ENCODE results near the gene C10orf95.

Gene C10orf95

DNA sequence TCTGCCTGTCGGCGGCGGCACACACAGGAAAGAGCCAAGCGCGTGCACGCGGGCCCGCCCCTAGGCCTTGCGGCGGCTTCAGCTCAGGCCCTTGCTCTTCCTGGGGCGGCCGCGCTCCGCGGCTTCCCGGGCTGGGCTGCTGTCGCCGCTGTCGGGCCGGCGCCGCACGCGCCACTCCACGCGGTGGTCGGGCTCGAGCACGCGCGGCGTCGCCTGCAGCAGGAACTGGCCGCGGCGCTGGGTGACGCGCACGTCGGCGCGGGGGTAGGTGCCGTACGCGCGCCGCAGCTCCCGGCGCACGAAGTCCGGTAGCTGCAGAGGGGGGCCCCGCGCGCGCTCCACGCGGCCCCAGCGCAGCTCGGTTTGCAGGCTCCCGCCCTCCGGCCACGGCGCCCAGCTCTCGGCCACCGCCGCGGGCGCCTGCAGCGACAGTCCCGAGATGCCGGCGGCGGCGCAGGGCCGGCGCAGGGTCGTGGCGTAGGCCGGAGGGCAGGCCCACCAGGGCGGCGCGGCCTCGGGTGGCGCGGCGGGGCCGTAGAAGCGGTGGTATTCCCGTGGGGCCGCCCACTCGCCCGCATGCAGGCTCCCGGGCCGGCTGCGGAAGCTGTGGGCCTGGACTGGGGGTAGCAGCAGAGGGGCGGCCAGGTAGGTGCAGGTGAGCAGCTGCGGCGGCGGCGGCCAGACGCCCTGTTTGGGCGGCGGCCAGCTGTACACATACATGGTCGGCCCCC lies 804 bp downstream of the C10orf95 start (continued):
- TF ChIP-seq ZNF335 (tag by site-specific recombination; conservative IDR thresholded peaks at IDR 0.05) (no peak; the same call in 1 of the 2 replicates), ZNF610 (tag by site-specific recombination; IDR thresholded peaks at IDR 0.05; ENCODE audit: borderline replicate concordance) (no peak), ZNF514 (tag by site-specific recombination; IDR thresholded peaks at IDR 0.05) (no peak), ZNF76 (tag by site-specific recombination; IDR thresholded peaks at IDR 0.05; ENCODE audit: borderline replicate concordance, low read depth) (0 out of 2 replicates have a peak, but pooled peaks have one; percentile 1), ZNF404 (tag by site-specific recombination; IDR thresholded peaks at IDR 0.05) (no peak), ZNF202 (tag by site-specific recombination; IDR thresholded peaks at IDR 0.05; ENCODE audit: borderline replicate concordance) (no peak), ZNF184 (tag by site-specific recombination; IDR thresholded peaks at IDR 0.05) (no peak), MZF1 (tag by site-specific recombination; IDR thresholded peaks at IDR 0.05; ENCODE audit: borderline replicate concordance) (no peak), MEIS1 (CRISPR knock-in tag; IDR thresholded peaks at IDR 0.05; ENCODE audit: borderline replicate concordance) (no peak), PRDM1 (tag by site-specific recombination; IDR thresholded peaks at IDR 0.05) (no peak), ZNF629 (tag by site-specific recombination; IDR thresholded peaks at IDR 0.05) (no peak), ZNF548 (tag by site-specific recombination; IDR thresholded peaks at IDR 0.05) (no peak), SP7 (tag by site-specific recombination; IDR thresholded peaks at IDR 0.05) (no peak), ZNF596 (tag by site-specific recombination; IDR thresholded peaks at IDR 0.05) (0 out of 2 replicates have a peak, but pooled peaks have one; percentile 12), ZNF146 (tag by site-specific recombination; IDR thresholded peaks at IDR 0.05) (no peak), KLF9 (tag by site-specific recombination; IDR thresholded peaks at IDR 0.05; ENCODE audit: low read depth) (peak; percentile 24; the same call in 1 of the 2 replicates), ZBTB17 (tag by site-specific recombination; IDR thresholded peaks at IDR 0.05) (no peak), ZNF664 (tag by site-specific recombination; IDR thresholded peaks at IDR 0.05) (no peak), ZNF48 (tag by site-specific recombination; IDR thresholded peaks at IDR 0.05) (no peak), ZNF266 (tag by site-specific recombination; IDR thresholded peaks at IDR 0.05; ENCODE audit: low read depth) (no peak), ZNF624 (tag by site-specific recombination; IDR thresholded peaks at IDR 0.05) (no peak), ZBTB7A (tag by site-specific recombination; IDR thresholded peaks at IDR 0.05; ENCODE audit: low read depth) (no peak), REPIN1 (tag by site-specific recombination; IDR thresholded peaks at IDR 0.05; ENCODE audit: low read depth) (no peak)
- TF ChIP-seq, protein P1, sequence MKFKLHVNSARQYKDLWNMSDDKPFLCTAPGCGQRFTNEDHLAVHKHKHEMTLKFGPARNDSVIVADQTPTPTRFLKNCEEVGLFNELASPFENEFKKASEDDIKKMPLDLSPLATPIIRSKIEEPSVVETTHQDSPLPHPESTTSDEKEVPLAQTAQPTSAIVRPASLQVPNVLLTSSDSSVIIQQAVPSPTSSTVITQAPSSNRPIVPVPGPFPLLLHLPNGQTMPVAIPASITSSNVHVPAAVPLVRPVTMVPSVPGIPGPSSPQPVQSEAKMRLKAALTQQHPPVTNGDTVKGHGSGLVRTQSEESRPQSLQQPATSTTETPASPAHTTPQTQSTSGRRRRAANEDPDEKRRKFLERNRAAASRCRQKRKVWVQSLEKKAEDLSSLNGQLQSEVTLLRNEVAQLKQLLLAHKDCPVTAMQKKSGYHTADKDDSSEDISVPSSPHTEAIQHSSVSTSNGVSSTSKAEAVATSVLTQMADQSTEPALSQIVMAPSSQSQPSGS (tag by site-specific recombination; IDR thresholded peaks at IDR 0.05; ENCODE audit: low read depth): no peak
- TF ChIP-seq, protein P2, sequence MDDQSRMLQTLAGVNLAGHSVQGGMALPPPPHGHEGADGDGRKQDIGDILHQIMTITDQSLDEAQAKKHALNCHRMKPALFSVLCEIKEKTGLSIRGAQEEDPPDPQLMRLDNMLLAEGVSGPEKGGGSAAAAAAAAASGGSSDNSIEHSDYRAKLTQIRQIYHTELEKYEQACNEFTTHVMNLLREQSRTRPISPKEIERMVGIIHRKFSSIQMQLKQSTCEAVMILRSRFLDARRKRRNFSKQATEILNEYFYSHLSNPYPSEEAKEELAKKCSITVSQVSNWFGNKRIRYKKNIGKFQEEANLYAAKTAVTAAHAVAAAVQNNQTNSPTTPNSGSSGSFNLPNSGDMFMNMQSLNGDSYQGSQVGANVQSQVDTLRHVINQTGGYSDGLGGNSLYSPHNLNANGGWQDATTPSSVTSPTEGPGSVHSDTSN (CRISPR knock-in tag; IDR thresholded peaks at IDR 0.05): peak; percentile 83; the same call in 1 of the 2 replicates
- TF ChIP-seq, protein P3, sequence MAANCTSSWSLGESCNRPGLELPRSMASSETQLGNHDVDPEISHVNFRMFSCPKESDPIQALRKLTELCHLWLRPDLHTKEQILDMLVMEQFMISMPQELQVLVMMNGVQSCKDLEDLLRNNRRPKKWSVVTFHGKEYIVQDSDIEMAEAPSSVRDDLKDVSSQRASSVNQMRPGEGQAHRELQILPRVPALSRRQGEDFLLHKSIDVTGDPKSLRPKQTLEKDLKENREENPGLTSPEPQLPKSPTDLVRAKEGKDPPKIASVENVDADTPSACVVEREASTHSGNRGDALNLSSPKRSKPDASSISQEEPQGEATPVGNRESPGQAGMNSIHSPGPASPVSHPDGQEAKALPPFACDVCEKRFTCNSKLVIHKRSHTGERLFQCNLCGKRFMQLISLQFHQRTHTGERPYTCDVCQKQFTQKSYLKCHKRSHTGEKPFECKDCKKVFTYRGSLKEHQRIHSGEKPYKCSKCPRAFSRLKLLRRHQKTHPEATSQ (tag by site-specific recombination; IDR thresholded peaks at IDR 0.05): no peak
- TF ChIP-seq, protein P4, sequence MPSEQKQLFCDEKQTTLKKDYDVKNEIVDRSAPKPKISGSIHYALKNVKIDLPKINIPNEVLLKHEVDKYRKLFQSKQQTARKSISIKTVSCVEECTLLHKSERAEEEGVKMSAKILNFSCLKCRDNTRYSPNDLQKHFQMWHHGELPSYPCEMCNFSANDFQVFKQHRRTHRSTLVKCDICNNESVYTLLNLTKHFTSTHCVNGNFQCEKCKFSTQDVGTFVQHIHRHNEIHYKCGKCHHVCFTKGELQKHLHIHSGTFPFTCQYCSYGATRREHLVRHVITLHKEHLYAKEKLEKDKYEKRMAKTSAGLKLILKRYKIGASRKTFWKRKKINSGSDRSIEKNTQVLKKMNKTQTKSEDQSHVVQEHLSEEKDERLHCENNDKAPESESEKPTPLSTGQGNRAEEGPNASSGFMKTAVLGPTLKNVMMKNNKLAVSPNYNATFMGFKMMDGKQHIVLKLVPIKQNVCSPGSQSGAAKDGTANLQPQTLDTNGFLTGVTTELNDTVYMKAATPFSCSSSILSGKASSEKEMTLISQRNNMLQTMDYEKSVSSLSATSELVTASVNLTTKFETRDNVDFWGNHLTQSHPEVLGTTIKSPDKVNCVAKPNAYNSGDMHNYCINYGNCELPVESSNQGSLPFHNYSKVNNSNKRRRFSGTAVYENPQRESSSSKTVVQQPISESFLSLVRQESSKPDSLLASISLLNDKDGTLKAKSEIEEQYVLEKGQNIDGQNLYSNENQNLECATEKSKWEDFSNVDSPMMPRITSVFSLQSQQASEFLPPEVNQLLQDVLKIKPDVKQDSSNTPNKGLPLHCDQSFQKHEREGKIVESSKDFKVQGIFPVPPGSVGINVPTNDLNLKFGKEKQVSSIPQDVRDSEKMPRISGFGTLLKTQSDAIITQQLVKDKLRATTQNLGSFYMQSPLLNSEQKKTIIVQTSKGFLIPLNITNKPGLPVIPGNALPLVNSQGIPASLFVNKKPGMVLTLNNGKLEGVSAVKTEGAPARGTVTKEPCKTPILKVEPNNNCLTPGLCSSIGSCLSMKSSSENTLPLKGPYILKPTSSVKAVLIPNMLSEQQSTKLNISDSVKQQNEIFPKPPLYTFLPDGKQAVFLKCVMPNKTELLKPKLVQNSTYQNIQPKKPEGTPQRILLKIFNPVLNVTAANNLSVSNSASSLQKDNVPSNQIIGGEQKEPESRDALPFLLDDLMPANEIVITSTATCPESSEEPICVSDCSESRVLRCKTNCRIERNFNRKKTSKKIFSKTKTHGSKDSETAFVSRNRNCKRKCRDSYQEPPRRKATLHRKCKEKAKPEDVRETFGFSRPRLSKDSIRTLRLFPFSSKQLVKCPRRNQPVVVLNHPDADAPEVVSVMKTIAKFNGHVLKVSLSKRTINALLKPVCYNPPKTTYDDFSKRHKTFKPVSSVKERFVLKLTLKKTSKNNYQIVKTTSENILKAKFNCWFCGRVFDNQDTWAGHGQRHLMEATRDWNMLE (tag by site-specific recombination; conservative IDR thresholded peaks at IDR 0.05; ENCODE audit: low read depth): no peak
- TF ChIP-seq, protein P5, sequence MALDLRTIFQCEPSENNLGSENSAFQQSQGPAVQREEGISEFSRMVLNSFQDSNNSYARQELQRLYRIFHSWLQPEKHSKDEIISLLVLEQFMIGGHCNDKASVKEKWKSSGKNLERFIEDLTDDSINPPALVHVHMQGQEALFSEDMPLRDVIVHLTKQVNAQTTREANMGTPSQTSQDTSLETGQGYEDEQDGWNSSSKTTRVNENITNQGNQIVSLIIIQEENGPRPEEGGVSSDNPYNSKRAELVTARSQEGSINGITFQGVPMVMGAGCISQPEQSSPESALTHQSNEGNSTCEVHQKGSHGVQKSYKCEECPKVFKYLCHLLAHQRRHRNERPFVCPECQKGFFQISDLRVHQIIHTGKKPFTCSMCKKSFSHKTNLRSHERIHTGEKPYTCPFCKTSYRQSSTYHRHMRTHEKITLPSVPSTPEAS (tag by site-specific recombination; IDR thresholded peaks at IDR 0.05): no peak
- TF ChIP-seq, protein P6, sequence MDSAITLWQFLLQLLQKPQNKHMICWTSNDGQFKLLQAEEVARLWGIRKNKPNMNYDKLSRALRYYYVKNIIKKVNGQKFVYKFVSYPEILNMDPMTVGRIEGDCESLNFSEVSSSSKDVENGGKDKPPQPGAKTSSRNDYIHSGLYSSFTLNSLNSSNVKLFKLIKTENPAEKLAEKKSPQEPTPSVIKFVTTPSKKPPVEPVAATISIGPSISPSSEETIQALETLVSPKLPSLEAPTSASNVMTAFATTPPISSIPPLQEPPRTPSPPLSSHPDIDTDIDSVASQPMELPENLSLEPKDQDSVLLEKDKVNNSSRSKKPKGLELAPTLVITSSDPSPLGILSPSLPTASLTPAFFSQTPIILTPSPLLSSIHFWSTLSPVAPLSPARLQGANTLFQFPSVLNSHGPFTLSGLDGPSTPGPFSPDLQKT (IDR thresholded peaks at IDR 0.05; ENCODE audit: borderline replicate concordance, low read depth, low read length): no peak
